CD4-positive, alpha-beta T cell (primary cell): Measurements from ENCODE around the gene MPIG6B. TPM values are rescaled to one million over a fixed set of nuclear protein-coding genes. Genes with fewer than 3 reads are reported as not detected.

Experiments used
- ATAC-seq: fragments of 200-7000 bp; cut with Tn5 transposase; one replicate; pipeline ENCODE4 v1.10.0; 2022; ENCODE audit warnings: mild to moderate bottlenecking; ENCODE audit not compliant: poor library complexity
- CTCF ChIA-PET: fragments of 350-600 bp; sonication (Branson Sonifier 250); formaldehyde crosslinking; loops from one replicate; lab custom pipeline; 2021; ENCODE audit warnings: antibody characterized with exemption, inconsistent platforms; lab: Charles Lee
- POLR2A ChIA-PET: fragments of 350-600 bp; sonication (Branson Sonifier 250); formaldehyde crosslinking; loops from one replicate; lab custom pipeline; 2021; ENCODE audit warnings: antibody characterized with exemption, inconsistent platforms; lab: Charles Lee
- DNase-seq, 14 experiments: peaks; one replicate each; pipeline ENCODE4 v3.0.0-alpha.2; 2013 to 2020; ENCODE audit warnings: mixed read lengths in 2 of 14
- H3K27ac ChIP-seq, 2 donors: one replicate each; pipeline versions ENCODE4 v1.5.1 to v1.7.0; 2013; ENCODE audit warnings: low read length in 2 of 2, low read depth in 1 of 2, mild to moderate bottlenecking in 1 of 2
- H3K27me3 ChIP-seq, 2 experiments: 1 replicate in 1 of 2; 2 replicates in 1 of 2; pipeline versions ENCODE4 v1.6.1 to v1.7.0; 2013; ENCODE audit warnings: low read length in 2 of 2, control low read depth in 1 of 2, mild to moderate bottlenecking in 1 of 2, moderate library complexity in 1 of 2; ENCODE audit not compliant: insufficient read depth in 2 of 2, control insufficient read depth in 1 of 2
- H3K36me3 ChIP-seq: one replicate; pipeline ENCODE4 v1.6.1; 2013; ENCODE audit warnings: low read length, control low read depth; ENCODE audit not compliant: insufficient read depth
- H3K4me1 ChIP-seq: one replicate; pipeline ENCODE4 v1.6.1; 2013; ENCODE audit warnings: low read length, control low read depth; ENCODE audit not compliant: insufficient read depth
- H3K4me3 ChIP-seq: one replicate; pipeline ENCODE4 v1.5.1; 2013; ENCODE audit warnings: mild to moderate bottlenecking, low read length, moderate library complexity
- H3K9me3 ChIP-seq, 2 experiments: 1 replicate in 1 of 2; 2 replicates in 1 of 2; pipeline versions ENCODE4 v1.6.1 to v1.7.0; 2013; ENCODE audit warnings: low read length in 2 of 2, mild to moderate bottlenecking in 2 of 2, control low read depth in 1 of 2, moderate library complexity in 1 of 2; ENCODE audit not compliant: control insufficient read depth in 1 of 2, insufficient read depth in 1 of 2
- H3K27ac Mint-ChIP-seq: one replicate; pipeline ENCODE4 v1.8.0; 2020; ENCODE audit warnings: mixed read lengths
- H3K27me3 Mint-ChIP-seq: one replicate; pipeline ENCODE4 v1.8.0; 2021; ENCODE audit warnings: mixed read lengths
- H3K36me3 Mint-ChIP-seq: one replicate; pipeline ENCODE4 v1.8.0; 2021; ENCODE audit warnings: low read depth, mixed read lengths
- H3K4me1 Mint-ChIP-seq: one replicate; pipeline ENCODE4 v1.8.0; 2021; ENCODE audit warnings: low read depth, mixed read lengths
- H3K4me3 Mint-ChIP-seq: one replicate; pipeline ENCODE4 v1.8.0; 2020; ENCODE audit warnings: mild to moderate bottlenecking, mixed read lengths
- H3K9me3 Mint-ChIP-seq: one replicate; pipeline ENCODE4 v1.8.0; 2020; ENCODE audit warnings: mixed read lengths
- CTCF ChIP-seq: fragments of 200-600 bp; IDR thresholded peaks from one replicate; pipeline ENCODE4 v1.8.0; 2022; ENCODE audit warnings: antibody characterized with exemption, mild to moderate bottlenecking
- intact Hi-C, 2 experiments: fragments of 100-400 bp; cut with DNase I in 1 of 2; cut with micrococcal nuclease in 1 of 2; formaldehyde crosslinking; loops; one replicate each; pipeline versions ENCODE4 v1.15.1 to v1.9.0; 2023 to 2025; cut with DNase I, micrococcal nuclease
- total RNA-seq, 174 experiments: library from RNA in 2 of 174; stranded (reverse) in 2 of 174; gene quantifications; one replicate each; pipeline ENCODE4 v1.2.3 and lab custom pipeline; 2021 to 2026

Gene MPIG6B
- total RNA-seq, 2 experiments from 2014 or later = 0.11 to 0.17 TPM

DNA sequence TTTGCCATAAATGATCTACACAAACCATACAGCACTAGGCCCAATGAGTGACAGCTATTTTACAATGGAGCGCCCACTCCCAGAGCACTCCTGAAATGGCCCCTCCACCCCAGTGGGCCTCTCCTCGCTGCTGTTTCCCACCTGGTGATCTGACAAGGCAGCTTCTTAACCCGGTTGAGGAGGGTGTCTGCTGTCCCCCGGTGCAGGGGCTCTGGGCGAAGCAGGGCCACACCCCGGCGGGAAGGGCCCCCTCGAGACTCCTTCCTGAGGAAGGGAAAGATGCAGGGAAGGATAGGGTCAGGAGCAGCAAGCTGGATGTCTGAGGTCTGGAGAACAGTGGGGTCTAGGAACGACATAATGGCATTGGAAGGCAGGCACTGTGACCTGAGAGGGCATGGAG is 30.3 kb upstream of the MPIG6B start:
- no peak overlapping the region for H3K4me3 ChIP-seq
- H3K27ac ChIP-seq = no peak overlapping the region
- intact Hi-C loops = no loop called here
- peaks cover 10% of the 10 kb centered on the region for H3K4me1 Mint-ChIP-seq
- peak overlapping the region; percentile 27 for H3K27ac Mint-ChIP-seq
- H3K27me3 Mint-ChIP-seq = no peaks in the 10 kb centered on the region
- POLR2A ChIA-PET = interaction anchor here (0.5 kb wide), 1 partner anchor 206 kb away, joined by 3 read pairs; no protein-coding TSS in a partner anchor
- no peaks in the 10 kb centered on the region for H3K9me3 Mint-ChIP-seq
- CTCF ChIA-PET = interaction anchor here (1.8 kb wide), 1 partner anchor 94 kb away, joined by 5 read pairs; no protein-coding TSS in a partner anchor
- H3K36me3 ChIP-seq = peaks cover 86% of the 10 kb centered on the region
- no peak for DNase-seq
- TF ChIP-seq CTCF = no peak
- no peaks in the 10 kb centered on the region for H3K9me3 ChIP-seq
- H3K4me1 ChIP-seq = no peaks in the 10 kb centered on the region
- ATAC-seq = no peak
- H3K4me3 Mint-ChIP-seq = no peak overlapping the region
- H3K27me3 ChIP-seq = no peaks in the 10 kb centered on the region
- peaks cover 88% of the 10 kb centered on the region for H3K36me3 Mint-ChIP-seq

DNA sequence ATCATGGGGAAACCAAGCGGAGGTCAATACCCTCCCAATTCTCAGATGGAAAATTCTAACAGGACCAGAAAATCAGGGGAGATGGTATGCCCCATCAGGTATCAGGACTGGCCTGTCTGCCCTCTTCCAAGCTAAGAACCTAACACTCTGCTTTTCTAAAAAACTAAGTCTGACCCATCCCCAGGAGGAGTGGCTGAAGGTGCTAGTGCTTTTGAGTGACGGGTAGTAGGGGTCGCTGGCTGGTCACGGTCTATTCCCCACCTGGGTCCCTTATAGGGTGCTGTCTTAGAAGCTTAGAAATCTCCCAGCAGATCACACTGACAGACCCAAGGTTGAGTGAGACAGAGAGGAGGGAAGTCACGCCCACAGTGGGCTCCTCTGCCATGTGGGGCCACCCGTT is 29.6 kb upstream of the MPIG6B start:
- Histone ChIP-seq H3K4me1 (peaks cover under 1% of the 10 kb centered on the region), H3K9me3 (no peaks in the 10 kb centered on the region), H3K27ac (no peak overlapping the region), H3K27me3 (no peaks in the 10 kb centered on the region), H3K4me3 (no peak overlapping the region), H3K36me3 (peaks cover 80% of the 10 kb centered on the region)
- ChIA-PET POLR2A (no interaction called here), CTCF (interaction anchor here (1.8 kb wide), 1 partner anchor 95 kb away, joined by 5 read pairs; no protein-coding TSS in a partner anchor)
- no peak for DNase-seq
- Mint-ChIP-seq H3K4me3 (no peak overlapping the region), H3K9me3 (no peaks in the 10 kb centered on the region), H3K27ac (peak overlapping the region; percentile 27), H3K27me3 (no peaks in the 10 kb centered on the region), H3K4me1 (peaks cover 13% of the 10 kb centered on the region), H3K36me3 (peaks cover 86% of the 10 kb centered on the region)
- intact Hi-C loops = no loop called here
- no peak for TF ChIP-seq CTCF
- ATAC-seq = no peak

DNA sequence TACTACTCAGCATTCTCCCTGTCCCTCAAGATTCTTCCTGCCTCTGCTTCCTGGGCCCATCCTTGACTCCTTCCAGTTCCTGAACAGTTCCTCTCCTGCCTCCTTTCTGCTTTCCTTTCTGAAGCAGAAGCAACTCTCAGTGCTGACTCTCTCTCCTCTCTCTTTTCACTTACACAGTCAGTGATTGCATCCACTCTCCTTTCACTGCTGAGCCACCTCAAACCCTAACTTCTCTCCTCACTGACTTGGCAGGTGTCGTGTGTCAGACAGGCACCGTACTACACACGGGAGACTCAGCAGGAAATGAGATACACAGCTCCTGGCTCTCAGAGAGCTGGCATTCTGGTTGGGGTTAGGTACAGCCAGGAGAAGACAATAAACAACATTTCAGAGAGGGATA is 25.6 kb upstream of the MPIG6B start:
- no peak for TF ChIP-seq CTCF
- H3K27ac Mint-ChIP-seq = peak overlapping the region; percentile 18
- Histone ChIP-seq H3K36me3 (peaks cover 58% of the 10 kb centered on the region), H3K27ac (no peak overlapping the region), H3K27me3 (no peaks in the 10 kb centered on the region), H3K9me3 (no peaks in the 10 kb centered on the region), H3K4me3 (no peak overlapping the region), H3K4me1 (peaks cover 26% of the 10 kb centered on the region)
- peaks cover 37% of the 10 kb centered on the region for H3K4me1 Mint-ChIP-seq
- no peak for DNase-seq
- peaks cover 78% of the 10 kb centered on the region for H3K36me3 Mint-ChIP-seq
- intact Hi-C loops = no loop called here
- ChIA-PET POLR2A (no interaction called here), CTCF (no interaction called here)
- H3K27me3 Mint-ChIP-seq = no peaks in the 10 kb centered on the region
- no peaks in the 10 kb centered on the region for H3K9me3 Mint-ChIP-seq
- H3K4me3 Mint-ChIP-seq = no peak overlapping the region
- ATAC-seq = no peak
